ENCODE results near the gene RHOH.

GRCh38 chr4:40241941-40242340, 45.1 kb downstream of the RHOH start:
- TF ChIP-seq EZH2 (IDR thresholded peaks at IDR 0.05; ENCODE audit: insufficient read depth, poor library complexity, severe bottlenecking) (no peak), EZH2phosphoT487 (IDR thresholded peaks at IDR 0.05; ENCODE audit: insufficient read depth, low read depth) (no peak)

Measured in GM23248 (cell line).